Adrenal gland (tissue), 12 donors: ENCODE measurements around the gene PLSCR3. TPM values are rescaled to one million over a fixed set of nuclear protein-coding genes. Genes with fewer than 3 reads are reported as not detected.

Experiments
- DNase-seq, 7 donors: peaks; one replicate each; pipeline ENCODE4 v3.0.0-alpha.2; 2019 to 2020
- H3K27ac ChIP-seq, 5 donors: fragments of 200-600 bp; sonication (generic) in 4 of 5; 1 replicate in 3 of 5; 2 replicates in 2 of 5; pipeline versions ENCODE4 v1.5.1 to v1.8.0; 2016 to 2020; ENCODE audit warnings: mild to moderate bottlenecking in 1 of 5
- H3K27me3 ChIP-seq: fragments of 200-600 bp; 2 replicates; pipeline ENCODE4 v1.8.0; 2021
- H3K36me3 ChIP-seq, 2 donors: fragments of 200-600 bp; replicated peaks in 1 of 2; 1 replicate in 1 of 2; 2 replicates in 1 of 2; pipeline versions ENCODE4 v1.5.1 to v1.8.0; 2018 to 2022
- H3K4me1 ChIP-seq, 2 donors: fragments of 200-600 bp; replicated peaks in 1 of 2; 1 replicate in 1 of 2; 2 replicates in 1 of 2; pipeline versions ENCODE4 v1.5.1 to v1.8.0; 2018 to 2021
- H3K4me3 ChIP-seq, 4 donors: fragments of 200-600 bp; sonication (generic) in 3 of 4; one replicate each; pipeline ENCODE4 v1.5.1; 2016 to 2018
- H3K9me3 ChIP-seq, 3 donors: fragments of 200-600 bp; sonication (generic) in 1 of 3; replicated peaks in 1 of 3; 1 replicate in 2 of 3; 2 replicates in 1 of 3; pipeline versions ENCODE4 v1.5.1 to v1.8.0; 2016 to 2021
- POLR2A ChIP-seq, 2 donors: fragments of 450-650 bp; IDR thresholded peaks; one replicate each; pipeline ENCODE4 v1.6.1; 2017; ENCODE audit warnings: antibody characterized with exemption in 2 of 2, mild to moderate bottlenecking in 2 of 2, moderate library complexity in 1 of 2
- WGBS, 4 donors: extraction: QIAGEN DNeasy Blood & Tissue Kit in 2 of 4; methylation state at CpG; one replicate each; pipeline versions ENCODE4 v1.1.5 to v1.1.7; 2013 to 2017; 5-methylcytosine and 5-hydroxymethylcytosine counted together
- intact Hi-C, 2 donors: fragments of 100-400 bp; cut with DNase I; formaldehyde crosslinking; loops; one replicate each; pipeline versions ENCODE4 v1.14.1 to v1.15.0; 2022 to 2023
- polyA plus RNA-seq, 3 donors: library from polyadenylated mRNA; stranded (reverse); fragments of 200-250 nt in 2 of 3; fragments of 350-450 nt in 1 of 3; fragmentation: Illumina TruSeq in 1 of 3; extraction: RNeasy Lipid Tissue Mini Kit (QIAGEN cat#74804) in 1 of 3; gene quantifications; one replicate each; pipeline ENCODE4 v1.2.3, GENCODE V29; 2013 to 2014
- total RNA-seq, 9 donors: library from RNA; depleted of rRNA in 4 of 9; stranded (reverse); fragments of >200 nt in 4 of 9; fragments of 120-200 nt in 1 of 9; fragmentation: NEBNext Ultra II Directional in 1 of 9; extraction: Animal tissue kit (Norgen Biotek cat#: 25700) in 1 of 9; gene quantifications; one replicate each; pipeline versions ENCODE4 v1.1.0 to v1.2.4, GENCODE V29; 2013 to 2023
- TF ChIP-seq, protein P1 (sequence below), 6 experiments: fragments of 450-650 bp in 4 of 6; fragments of 200-600 bp in 2 of 6; sonication (generic) in 1 of 6; IDR thresholded peaks; 1 replicate in 5 of 6; 2 replicates in 1 of 6; pipeline versions ENCODE4 v1.5.1 to v1.8.0; 2016 to 2021; ENCODE audit warnings: antibody characterized with exemption in 6 of 6, mild to moderate bottlenecking in 2 of 6, moderate library complexity in 1 of 6
- donor health status: healthy with polysubstance abuse.
- donor health status: Bipolar disorder and iron deficiency.
- donor health status: DM: yes; HTN: yes; CAD: no.
- donor health status: DM: no; HTN: no; CAD: no.
- donor health status: DM: no; HTN: no; CAD: no.
- donor health status: DM: yes; HTN: yes; CAD: no.

Gene PLSCR3
- total and polyA plus RNA-seq, 12 donors: 7.7 to 42.5 (median 27.9) TPM

GRCh38 chr17:7431231-7431630 is 36.9 kb upstream of the PLSCR3 start:
- WGBS, 4 donors: 83 to 92% (median 86%) methylated on average over 1 of the region's 1 CpG
- no peak for DNase-seq
- H3K36me3 ChIP-seq: no peaks in the 10 kb centered on the region
- H3K4me3 ChIP-seq: no peak overlapping the region
- TF ChIP-seq POLR2A (IDR thresholded peaks at IDR 0.05): no peak
- TF ChIP-seq, protein P1, sequence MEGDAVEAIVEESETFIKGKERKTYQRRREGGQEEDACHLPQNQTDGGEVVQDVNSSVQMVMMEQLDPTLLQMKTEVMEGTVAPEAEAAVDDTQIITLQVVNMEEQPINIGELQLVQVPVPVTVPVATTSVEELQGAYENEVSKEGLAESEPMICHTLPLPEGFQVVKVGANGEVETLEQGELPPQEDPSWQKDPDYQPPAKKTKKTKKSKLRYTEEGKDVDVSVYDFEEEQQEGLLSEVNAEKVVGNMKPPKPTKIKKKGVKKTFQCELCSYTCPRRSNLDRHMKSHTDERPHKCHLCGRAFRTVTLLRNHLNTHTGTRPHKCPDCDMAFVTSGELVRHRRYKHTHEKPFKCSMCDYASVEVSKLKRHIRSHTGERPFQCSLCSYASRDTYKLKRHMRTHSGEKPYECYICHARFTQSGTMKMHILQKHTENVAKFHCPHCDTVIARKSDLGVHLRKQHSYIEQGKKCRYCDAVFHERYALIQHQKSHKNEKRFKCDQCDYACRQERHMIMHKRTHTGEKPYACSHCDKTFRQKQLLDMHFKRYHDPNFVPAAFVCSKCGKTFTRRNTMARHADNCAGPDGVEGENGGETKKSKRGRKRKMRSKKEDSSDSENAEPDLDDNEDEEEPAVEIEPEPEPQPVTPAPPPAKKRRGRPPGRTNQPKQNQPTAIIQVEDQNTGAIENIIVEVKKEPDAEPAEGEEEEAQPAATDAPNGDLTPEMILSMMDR (IDR thresholded peaks at IDR 0.05): no peak
- H3K4me1 ChIP-seq: peaks cover 7 to 13% of the 10 kb centered on the region in 2 donors
- no peak overlapping the region for H3K27ac ChIP-seq
- H3K9me3 ChIP-seq: no peaks in the 10 kb centered on the region
- intact Hi-C loops: loop anchor here in 1 of 2 donors (5.0 kb wide), 1 partner anchor 74 kb away; the partner anchor contains the start of gene TMEM95
- no peaks in the 10 kb centered on the region for H3K27me3 ChIP-seq

GRCh38 chr17:7429722-7430121 is 35.4 kb upstream of the PLSCR3 start:
- no peaks in the 10 kb centered on the region for H3K36me3 ChIP-seq
- H3K27me3 ChIP-seq: no peaks in the 10 kb centered on the region
- peaks cover under 1 to 2% of the 10 kb centered on the region in 2 donors for H3K4me1 ChIP-seq
- no peak overlapping the region for H3K4me3 ChIP-seq
- TF ChIP-seq POLR2A (IDR thresholded peaks at IDR 0.05): no peak
- TF ChIP-seq, protein P1 (IDR thresholded peaks at IDR 0.05): no peak
- H3K9me3 ChIP-seq: no peaks in the 10 kb centered on the region
- no peak for DNase-seq
- intact Hi-C loops: loop anchor here in 1 of 2 donors (5.0 kb wide), 1 partner anchor 72 kb away; the partner anchor contains the start of gene TMEM95
- 90 to 94% (median 92%) methylated on average over 10 of the region's 10 CpGs for WGBS, 4 donors
- no peak overlapping the region for H3K27ac ChIP-seq

GRCh38 chr17:7428557-7428956 is 34.2 kb upstream of the PLSCR3 start, which contains the start of gene SPEM3:
Gene SPEM3, plus strand, starts transcription at chr17:7428857. Its CDS starts 46 bp downstream, at chr17:7428903.
- Histone ChIP-seq H3K27ac (no peak within 1 kb of the TSS), H3K36me3 (no peaks in the 10 kb centered on the region), H3K4me3 (no peak within 1 kb of the TSS), H3K27me3 (no peaks in the 10 kb centered on the region), H3K9me3 (no peaks in the 10 kb centered on the region), H3K4me1 (no peaks in the 10 kb centered on the region)
- no peak for TF ChIP-seq POLR2A (IDR thresholded peaks at IDR 0.05)
- TF ChIP-seq, protein P1 (IDR thresholded peaks at IDR 0.05): no peak
- WGBS, 4 donors: 51 to 60% (median 57%) methylated on average over 5 of the region's 5 CpGs
- no peak for DNase-seq
- intact Hi-C loops: no loop called here

DNA sequence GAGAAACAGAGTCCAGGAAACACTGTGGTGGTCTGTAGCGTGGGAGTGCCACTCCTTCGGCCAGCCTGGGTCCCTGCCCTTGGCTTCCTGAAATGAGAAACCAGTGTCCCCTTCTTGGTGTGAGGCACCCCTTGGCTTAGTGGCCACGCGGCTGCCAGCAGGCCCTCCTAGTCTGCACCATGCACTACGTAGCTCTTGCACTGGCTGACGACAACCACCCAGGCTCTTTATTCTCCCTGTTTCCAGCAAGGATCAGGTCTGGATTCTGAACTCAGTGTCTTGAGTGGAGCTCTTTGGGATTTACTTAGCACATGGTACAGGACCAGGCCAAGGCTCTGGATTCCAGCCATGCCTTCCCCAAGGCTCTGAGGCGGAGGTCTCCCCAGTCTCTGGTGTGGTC is 33.2 kb upstream of the PLSCR3 start:
- TF ChIP-seq, protein P1 (IDR thresholded peaks at IDR 0.05): no peak
- TF ChIP-seq POLR2A (IDR thresholded peaks at IDR 0.05): no peak
- Histone ChIP-seq H3K9me3 (no peaks in the 10 kb centered on the region), H3K36me3 (no peaks in the 10 kb centered on the region), H3K27me3 (no peaks in the 10 kb centered on the region), H3K27ac (no peak overlapping the region), H3K4me1 (no peaks in the 10 kb centered on the region), H3K4me3 (no peak overlapping the region)
- 88 to 92% (median 90%) methylated on average over 6 to 7 of the region's 7 CpGs for WGBS, 4 donors
- intact Hi-C loops: no loop called here
- no peak for DNase-seq
